ENCODE results near the gene TNFRSF12A. TPM values are rescaled to one million over a fixed set of nuclear protein-coding genes. Genes with fewer than 3 reads are reported as not detected.

Gene TNFRSF12A
- total and polyA plus RNA-seq, 9 of the 15 experiments (the other 6 are each of a cell fraction or from before 2014, with no cell fraction given) = 0.41 to 61.8 (median 26.5) TPM

DNA sequence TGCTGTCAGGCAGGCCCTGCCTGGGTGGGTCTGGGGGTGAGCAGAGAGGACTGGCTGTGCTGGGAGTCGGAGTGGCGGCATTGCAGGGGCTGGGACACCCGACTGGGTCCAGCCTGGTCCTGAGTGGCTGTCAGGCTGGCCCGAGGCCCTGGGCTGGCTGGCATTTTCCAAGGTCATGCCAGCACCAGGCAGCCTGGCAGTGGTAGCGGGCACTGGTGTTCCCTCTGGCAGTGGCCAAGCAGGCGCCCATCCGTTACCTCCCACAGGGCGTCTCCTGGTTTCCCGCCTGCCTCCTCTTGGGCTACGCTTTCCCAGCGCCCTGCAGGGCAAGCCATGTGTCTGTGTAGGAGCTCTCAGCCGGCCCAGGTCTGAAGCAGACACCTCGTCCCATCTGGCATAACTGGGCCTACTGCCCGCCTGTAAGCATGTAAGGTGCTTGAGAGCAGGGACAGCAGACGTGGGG, 34.2 kb upstream of the TNFRSF12A start:
- ChIA-PET POLR2A (interaction anchor here (1.0 kb wide), 1 partner anchor 14 kb away, joined by 3 read pairs; no protein-coding TSS in a partner anchor), CTCF (ENCODE audit: low intra/inter-chr PET ratio) (no interaction called here)
- Histone ChIP-seq H3K36me3 (ENCODE audit: control insufficient read depth, insufficient read depth, low read length) (no peaks in the 10 kb centered on the region), H3K27me3 (ENCODE audit: control insufficient read depth in 2 of 2, insufficient read depth in 2 of 2, low read length in 2 of 2) (no peaks in the 10 kb centered on the region), H3K9me1 (ENCODE audit: control insufficient read depth, insufficient read depth, low read length) (no peaks in the 10 kb centered on the region), H3K4me1 (replicated peaks in 1 of 2; ENCODE audit: control insufficient read depth in 2 of 2, insufficient read depth in 2 of 2, low read length in 2 of 2) (peaks cover 19 to 71% of the 10 kb centered on the region in 2 experiments), H3K27ac (ENCODE audit: extremely low read depth, low read depth, low read length) (no peak overlapping the region), H3K4me3 (no peak overlapping the region), H4K20me1 (replicated peaks; ENCODE audit: control insufficient read depth, insufficient read depth, low read length) (no peaks in the 10 kb centered on the region), H2AFZ (ENCODE audit: low read depth, low read length) (no peak overlapping the region), H3K9me3 (replicated peaks; ENCODE audit: control insufficient read depth, insufficient read depth, low read depth, low read length) (no peaks in the 10 kb centered on the region), H3K79me2 (ENCODE audit: control insufficient read depth, insufficient read depth, low read length) (peaks cover 2% of the 10 kb centered on the region; the same call in 2 of the 3 replicates), H3K4me2 (ENCODE audit: insufficient read depth, low read length) (no peak overlapping the region), H3K9ac (ENCODE audit: insufficient read depth in 1 of 2, low read depth in 2 of 2, low read length in 2 of 2) (peak overlapping the region in 1 of 2 experiments; percentile 23; a peak in 2 of 4 replicates)
- ATAC-seq (no peak), FAIRE-seq (no peak), DNase-seq (ENCODE audit: extremely low read depth in 1 of 4, low spot score in 3 of 4) (no peak)
- 65% methylated on average over 15 of the region's 15 CpGs for WGBS (ENCODE audit: insufficient coverage, low coverage, missing lambda C conversion rate)
- no peak for TF ChIP-seq THAP12 (CRISPR knock-in tag; IDR thresholded peaks at IDR 0.05)
- TF ChIP-seq ZKSCAN1 (IDR thresholded peaks at IDR 0.05; ENCODE audit: low read depth, low read length) = 0 out of 2 replicates have a peak, but pooled peaks have one; percentile 51
- no TSS peak for BruUV-seq (replicated peaks)
- in situ Hi-C loops (cut with MboI) = no loop called here
- intact Hi-C loops (cut with micrococcal nuclease) = no loop called here

Measured in K562 (cell line).